Measurements from ENCODE around the gene LTF. TPM values are rescaled to one million over a fixed set of nuclear protein-coding genes. Genes with fewer than 3 reads are reported as not detected.
A peak's percentile ranks its signal among the peaks of the same experiment; 100 is the strongest.
"Not testable (repeated sequence)": the region's sequence is repeated elsewhere in the genome, so short reads cannot be mapped to it uniquely, and the experiment has no call there.

LTF gene
- total RNA-seq, 1 experiment from 2014 or later = not detected

- DNase-seq (ENCODE audit: low read depth) = peak; percentile 11
Measured at GRCh38 chr3:46442576-46443530, 21.9 kb downstream of the LTF start.

GRCh38 chr3:46440531-46441294 lies 24.0 kb downstream of the LTF start:
- no peak for DNase-seq (ENCODE audit: low read depth)

- no peak for DNase-seq (ENCODE audit: low read depth)
Measured at GRCh38 chr3:46438831-46439230, 25.9 kb downstream of the LTF start.

GRCh38 chr3:46435081-46435726 lies 29.5 kb downstream of the LTF start:
- DNase-seq (ENCODE audit: low read depth) = no peak

GRCh38 chr3:46433841-46434240 lies 30.9 kb downstream of the LTF start:
- DNase-seq (ENCODE audit: low read depth) = no peak

GRCh38 chr3:46433118-46433517 lies 31.6 kb downstream of the LTF start:
- not testable (repeated sequence) for DNase-seq (ENCODE audit: low read depth)

GRCh38 chr3:46431905-46432304 lies 32.8 kb downstream of the LTF start:
- DNase-seq (ENCODE audit: low read depth) = not testable (repeated sequence)

- not testable (repeated sequence) for DNase-seq (ENCODE audit: low read depth)
Measured at GRCh38 chr3:46430879-46431278, 33.8 kb downstream of the LTF start.

GRCh38 chr3:46429671-46430070 lies 35.0 kb downstream of the LTF start:
- DNase-seq (ENCODE audit: low read depth) = no peak

- no peak for DNase-seq (ENCODE audit: low read depth)
Measured at GRCh38 chr3:46429250-46429649, 35.5 kb downstream of the LTF start.

GRCh38 chr3:46427916-46428833 lies 36.5 kb downstream of the LTF start:
- no peak for DNase-seq (ENCODE audit: low read depth)

GRCh38 chr3:46427404-46427803 lies 37.3 kb downstream of the LTF start:
- DNase-seq (ENCODE audit: low read depth) = not testable (repeated sequence)

GRCh38 chr3:46426476-46426875 lies 38.2 kb downstream of the LTF start:
- DNase-seq (ENCODE audit: low read depth) = peak; percentile 13

- DNase-seq (ENCODE audit: low read depth) = peak; percentile 51
Measured at GRCh38 chr3:46423588-46423987, 41.1 kb downstream of the LTF start.

GRCh38 chr3:46422617-46423016 lies 42.1 kb downstream of the LTF start:
- DNase-seq (ENCODE audit: low read depth) = peak; percentile 60

- DNase-seq (ENCODE audit: low read depth) = no peak
Measured at GRCh38 chr3:46420931-46421330, 43.8 kb downstream of the LTF start.

GRCh38 chr3:46419816-46420215 lies 44.9 kb downstream of the LTF start:
- DNase-seq (ENCODE audit: low read depth) = no peak

- no peak for DNase-seq (ENCODE audit: low read depth)
Measured at GRCh38 chr3:46417841-46418611, 46.7 kb downstream of the LTF start.

- DNase-seq (ENCODE audit: low read depth) = no peak
Measured at GRCh38 chr3:46416811-46417510, 47.7 kb downstream of the LTF start.

All from Daoy (cell line).